IMR-90 (cell line): ENCODE measurements around the gene RUNDC1. TPM values are rescaled to one million over a fixed set of nuclear protein-coding genes. Genes with fewer than 3 reads are reported as not detected.

Experiments
- microRNA-seq, 2 experiments: library from miRNA; stranded (forward) in 1 of 2; unstranded in 1 of 2; fragments of 10-50 nt in 1 of 2; fragments of <30 nt in 1 of 2; gene quantifications in 1 of 2; microRNA quantifications in 1 of 2; one replicate each; pipeline versions ENCODE3 to v1.1.0; 2013 to 2020; ENCODE audit not compliant: insufficient read depth in 1 of 2, insufficient read length in 1 of 2, unreplicated experiment in 1 of 2
- polyA plus RNA-seq, 3 experiments: library from polyadenylated mRNA; depleted of rRNA; stranded (reverse); fragments of >200 nt; gene quantifications; 2 replicates each; pipeline ENCODE4 v1.2.3, GENCODE V29; 2012; ENCODE audit warnings: low replicate concordance in 1 of 3
- small RNA-seq, 5 experiments: library from RNA; depleted of rRNA; stranded (forward); fragments of <200 nt; gene quantifications; one replicate each; pipeline ENCODE3, GENCODE V24; 2012
- total RNA-seq: library from RNA; depleted of rRNA; stranded (reverse); fragments of >200 nt; gene quantifications from 2 replicates; pipeline ENCODE4 v1.2.3, GENCODE V29; 2012; rRNA removed

RUNDC1 gene
- total and polyA plus RNA-seq, 2 of the 4 experiments (the other 2 are of a cell fraction) = 7.0 to 7.9 TPM

Small RNA genes within 50 kb of the gene (microRNA-seq; reads per million reads assigned to microRNA genes)
- gene AARSD1 (ENCODE audit: insufficient read depth, insufficient read length) (not detected), gene RF00561 (ENCODE audit: insufficient read depth, insufficient read length) (not detected)

Small RNA genes within 50 kb of the gene (small RNA-seq; reads per million reads assigned to genes)
- gene AARSD1 = 0 to 0.60 (median 0) reads per million in 5 experiments
- gene RF00561 = 0 reads per million in 5 experiments

Other genes with a start within 250 kb of the RUNDC1 start
- 17.6 and 18.6 TPM in 2 replicates for gene EZH1, start 235.5 kb upstream of the RUNDC1 start, total RNA-seq
- 21.1 and 27.3 TPM in 2 replicates for gene EZH1, start 235.5 kb upstream of the RUNDC1 start, polyA plus RNA-seq (2012; rRNA removed)
- gene RAMP2, start 219.3 kb upstream of the RUNDC1 start, total RNA-seq = 0.18 and 0.28 TPM in 2 replicates
- gene RAMP2, start 219.3 kb upstream of the RUNDC1 start, polyA plus RNA-seq (2012; rRNA removed) = 1.6 and 2.5 TPM in 2 replicates
- 71.3 and 78.3 TPM in 2 replicates for gene VPS25, start 207.1 kb upstream of the RUNDC1 start, total RNA-seq
- gene VPS25, start 207.1 kb upstream of the RUNDC1 start, polyA plus RNA-seq (2012; rRNA removed) = 127 and 130 TPM in 2 replicates
- 1.3 and 1.9 TPM in 2 replicates for gene WNK4, start 200.0 kb upstream of the RUNDC1 start, total RNA-seq
- 15.1 and 16.2 TPM in 2 replicates for gene WNK4, start 200.0 kb upstream of the RUNDC1 start, polyA plus RNA-seq (2012; rRNA removed)
- gene COA3, start 181.9 kb upstream of the RUNDC1 start, total RNA-seq = 50.5 and 78.1 TPM in 2 replicates
- gene COA3, start 181.9 kb upstream of the RUNDC1 start, polyA plus RNA-seq (2012; rRNA removed) = 66.8 and 75.9 TPM in 2 replicates
- not detected in 2 replicates for gene CNTD1, start 181.7 kb upstream of the RUNDC1 start, total RNA-seq
- gene CNTD1, start 181.7 kb upstream of the RUNDC1 start, polyA plus RNA-seq (2012; rRNA removed) = not detected in 2 replicates
- 93.9 and 119 TPM in 2 replicates for gene BECN1, start 156.3 kb upstream of the RUNDC1 start, total RNA-seq
- gene BECN1, start 156.3 kb upstream of the RUNDC1 start, polyA plus RNA-seq (2012; rRNA removed) = 73.1 and 84.0 TPM in 2 replicates
- 72.4 and 92.2 TPM in 2 replicates for gene PSME3, start 147.2 kb upstream of the RUNDC1 start, total RNA-seq
- gene PSME3, start 147.2 kb upstream of the RUNDC1 start, polyA plus RNA-seq (2012; rRNA removed) = 89.4 and 100 TPM in 2 replicates
- 0.28 and 0.36 TPM in 2 replicates for gene AOC2, start 136.0 kb upstream of the RUNDC1 start, total RNA-seq
- gene AOC2, start 136.0 kb upstream of the RUNDC1 start, polyA plus RNA-seq (2012; rRNA removed) = 0.34 and 0.41 TPM in 2 replicates
- gene AOC3, start 129.4 kb upstream of the RUNDC1 start, total RNA-seq = under 0.01 TPM in 1 of 2 replicates, not detected in the other
- 0.10 and 0.17 TPM in 2 replicates for gene AOC3, start 129.4 kb upstream of the RUNDC1 start, polyA plus RNA-seq (2012; rRNA removed)
- gene G6PC1, start 79.8 kb upstream of the RUNDC1 start, total RNA-seq = not detected in 2 replicates
- gene G6PC1, start 79.8 kb upstream of the RUNDC1 start, polyA plus RNA-seq (2012; rRNA removed) = not detected in 2 replicates
- gene AARSD1, start 16.1 kb upstream of the RUNDC1 start, total RNA-seq = 55.0 and 58.9 TPM in 2 replicates
- gene AARSD1, start 16.1 kb upstream of the RUNDC1 start, polyA plus RNA-seq (2012; rRNA removed) = 53.0 and 58.9 TPM in 2 replicates
- 1.4 and 2.2 TPM in 2 replicates for gene PTGES3L, start 485 bp upstream of the RUNDC1 start, total RNA-seq
- 1.7 and 2.4 TPM in 2 replicates for gene PTGES3L, start 485 bp upstream of the RUNDC1 start, polyA plus RNA-seq (2012; rRNA removed)
- gene RPL27, start 17.9 kb downstream of the RUNDC1 start, total RNA-seq = 1,595 and 1,663 TPM in 2 replicates
- gene RPL27, start 17.9 kb downstream of the RUNDC1 start, polyA plus RNA-seq (2012; rRNA removed) = 2,806 and 4,622 TPM in 2 replicates
- 13.1 and 17.0 TPM in 2 replicates for gene IFI35, start 26.2 kb downstream of the RUNDC1 start, total RNA-seq
- gene IFI35, start 26.2 kb downstream of the RUNDC1 start, polyA plus RNA-seq (2012; rRNA removed) = 15.0 and 15.8 TPM in 2 replicates
- 81.1 and 101 TPM in 2 replicates for gene VAT1, start 41.8 kb downstream of the RUNDC1 start, total RNA-seq
- gene VAT1, start 41.8 kb downstream of the RUNDC1 start, polyA plus RNA-seq (2012; rRNA removed) = 97.3 and 108 TPM in 2 replicates
- 1.1 TPM in 2 replicates for gene RND2, start 44.7 kb downstream of the RUNDC1 start, total RNA-seq
- 1.8 and 1.9 TPM in 2 replicates for gene RND2, start 44.7 kb downstream of the RUNDC1 start, polyA plus RNA-seq (2012; rRNA removed)
- gene BRCA1, start 144.8 kb downstream of the RUNDC1 start, total RNA-seq = 17.7 and 20.0 TPM in 2 replicates
- 8.3 and 9.5 TPM in 2 replicates for gene BRCA1, start 144.8 kb downstream of the RUNDC1 start, polyA plus RNA-seq (2012; rRNA removed)
- 105 and 132 TPM in 2 replicates for gene NBR1, start 190.6 kb downstream of the RUNDC1 start, total RNA-seq
- gene NBR1, start 190.6 kb downstream of the RUNDC1 start, polyA plus RNA-seq (2012; rRNA removed) = 47.7 and 52.4 TPM in 2 replicates
- 1.4 and 2.2 TPM in 2 replicates for gene TMEM106A, start 231.3 kb downstream of the RUNDC1 start, total RNA-seq
- gene TMEM106A, start 231.3 kb downstream of the RUNDC1 start, polyA plus RNA-seq (2012; rRNA removed) = 7.4 and 7.5 TPM in 2 replicates
- not detected in 2 replicates for gene CCDC200, start 248.1 kb downstream of the RUNDC1 start, total RNA-seq
- gene CCDC200, start 248.1 kb downstream of the RUNDC1 start, polyA plus RNA-seq (2012; rRNA removed) = not detected in 2 replicates